Fibroblast of lung (primary cell): ENCODE data around the gene LEFTY2.

ENCODE experiments used
- CTCF ChIP-seq, 2 donors: IDR thresholded peaks in 1 of 2; conservative IDR thresholded peaks in 1 of 2; 1 replicate in 1 of 2; 2 replicates in 1 of 2; pipeline ENCODE4 v1.5.1; 2011 to 2012; ENCODE audit warnings: low read length in 2 of 2, control low read depth in 1 of 2, inconsistent platforms in 1 of 2, low read depth in 1 of 2, mild to moderate bottlenecking in 1 of 2
- EZH2 ChIP-seq: IDR thresholded peaks from 2 replicates; pipeline ENCODE4 v1.5.1; 2012; ENCODE audit warnings: low read length, control low read depth, mild to moderate bottlenecking; ENCODE audit errors: missing control alignments

DNA sequence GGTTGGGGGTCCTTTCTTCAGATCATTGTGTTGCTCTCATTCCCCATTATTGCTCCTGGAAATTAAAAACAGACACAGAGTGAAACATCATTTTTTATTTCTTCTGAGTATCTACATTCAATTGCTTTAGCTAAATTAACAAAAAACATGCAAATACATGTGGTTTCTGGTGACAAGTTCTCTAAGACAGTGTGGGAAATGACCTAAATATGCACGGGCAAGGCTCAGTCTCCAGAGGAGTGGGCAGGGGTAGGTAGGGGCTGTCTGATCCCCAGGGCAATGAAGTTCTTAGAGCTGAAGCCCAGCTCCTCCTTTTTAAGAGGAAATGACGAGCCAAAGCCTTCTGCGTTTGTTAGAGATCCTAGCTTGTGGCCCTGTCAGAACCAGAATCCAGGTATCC, 4.5 kb downstream of the LEFTY2 start:
- TF ChIP-seq CTCF (conservative IDR thresholded peaks at IDR 0.05 in 1 of 2, IDR thresholded peaks at IDR 0.05 in 1 of 2; ENCODE audit: low read depth in 1 of 2, low read length in 2 of 2) (no peak), EZH2 (no peak)
